Osteoblast (primary cell): ENCODE results near the gene RAC2. TPM values are rescaled to one million over a fixed set of nuclear protein-coding genes. Genes with fewer than 3 reads are reported as not detected.

Experiments used
- DNase-seq: peaks from one replicate; pipeline ENCODE4 v3.0.0; 2011; ENCODE audit warnings: low spot score, mixed read lengths; ENCODE audit not compliant: insufficient read length; ENCODE audit errors: missing footprints
- H2AFZ ChIP-seq: 2 replicates; pipeline ENCODE4 v1.6.0; 2011; ENCODE audit warnings: mild to moderate bottlenecking, low read length
- H3K27ac ChIP-seq: 2 replicates; pipeline ENCODE4 v1.5.1; 2011; ENCODE audit warnings: mild to moderate bottlenecking, low read depth, low read length, moderate library complexity
- H3K27me3 ChIP-seq: 2 replicates; pipeline ENCODE4 v1.6.0; 2012; ENCODE audit warnings: mild to moderate bottlenecking, control low read depth, inconsistent platforms, low read length, moderate library complexity; ENCODE audit not compliant: insufficient read depth
- H3K36me3 ChIP-seq: 2 replicates; pipeline ENCODE4 v1.5.1; 2011; ENCODE audit warnings: mild to moderate bottlenecking, low read length, control low read depth, moderate library complexity; ENCODE audit not compliant: insufficient read depth
- H3K4me1 ChIP-seq: 2 replicates; pipeline ENCODE4 v1.5.1; 2011; ENCODE audit warnings: mild to moderate bottlenecking, low read length, control low read depth, moderate library complexity; ENCODE audit not compliant: insufficient read depth
- H3K4me2 ChIP-seq: 2 replicates; pipeline ENCODE4 v1.6.0; 2011; ENCODE audit warnings: mild to moderate bottlenecking, low read length; ENCODE audit not compliant: insufficient read depth
- H3K4me3 ChIP-seq: fragments of 200-600 bp; sonication (generic); 3 replicates; pipeline ENCODE4 v1.5.1; 2012; ENCODE audit warnings: mild to moderate bottlenecking, low read length, inconsistent platforms; ENCODE audit not compliant: insufficient read depth
- H3K79me2 ChIP-seq: 2 replicates; pipeline ENCODE4 v1.6.0; 2012; ENCODE audit warnings: mild to moderate bottlenecking, low read length, control low read depth, inconsistent platforms; ENCODE audit not compliant: insufficient read depth
- H3K9me3 ChIP-seq: 2 replicates; pipeline ENCODE4 v1.5.1; 2011; ENCODE audit warnings: low read depth, low read length, control low read depth
- H4K20me1 ChIP-seq: 2 replicates; pipeline ENCODE4 v1.6.0; 2012; ENCODE audit warnings: mild to moderate bottlenecking, low read length, control low read depth; ENCODE audit not compliant: insufficient read depth
- total RNA-seq: library from RNA; depleted of rRNA; stranded (reverse); fragments of >200 nt; gene quantifications from 2 replicates; pipeline ENCODE4 v1.2.3, GENCODE V29; 2012
- TF ChIP-seq, protein P1 (sequence below): IDR thresholded peaks from 2 replicates; pipeline ENCODE4 v1.5.1; 2011; ENCODE audit warnings: mild to moderate bottlenecking, low read depth, low read length, moderate library complexity; ENCODE audit errors: extremely low read depth

Gene RAC2
- total RNA-seq, 1 donor: 14.5 TPM

GRCh38 chr22:37211866-37212173 is 32.2 kb downstream of the RAC2 start:
- Histone ChIP-seq H3K27me3 (peaks cover 36% of the 10 kb centered on the region), H3K27ac (no peak overlapping the region)
- TF ChIP-seq, protein P1, sequence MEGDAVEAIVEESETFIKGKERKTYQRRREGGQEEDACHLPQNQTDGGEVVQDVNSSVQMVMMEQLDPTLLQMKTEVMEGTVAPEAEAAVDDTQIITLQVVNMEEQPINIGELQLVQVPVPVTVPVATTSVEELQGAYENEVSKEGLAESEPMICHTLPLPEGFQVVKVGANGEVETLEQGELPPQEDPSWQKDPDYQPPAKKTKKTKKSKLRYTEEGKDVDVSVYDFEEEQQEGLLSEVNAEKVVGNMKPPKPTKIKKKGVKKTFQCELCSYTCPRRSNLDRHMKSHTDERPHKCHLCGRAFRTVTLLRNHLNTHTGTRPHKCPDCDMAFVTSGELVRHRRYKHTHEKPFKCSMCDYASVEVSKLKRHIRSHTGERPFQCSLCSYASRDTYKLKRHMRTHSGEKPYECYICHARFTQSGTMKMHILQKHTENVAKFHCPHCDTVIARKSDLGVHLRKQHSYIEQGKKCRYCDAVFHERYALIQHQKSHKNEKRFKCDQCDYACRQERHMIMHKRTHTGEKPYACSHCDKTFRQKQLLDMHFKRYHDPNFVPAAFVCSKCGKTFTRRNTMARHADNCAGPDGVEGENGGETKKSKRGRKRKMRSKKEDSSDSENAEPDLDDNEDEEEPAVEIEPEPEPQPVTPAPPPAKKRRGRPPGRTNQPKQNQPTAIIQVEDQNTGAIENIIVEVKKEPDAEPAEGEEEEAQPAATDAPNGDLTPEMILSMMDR: no peak

GRCh38 chr22:37211075-37211865 is 32.8 kb downstream of the RAC2 start:
- Histone ChIP-seq H3K27me3 (peaks cover 31% of the 10 kb centered on the region), H3K4me3 (no peak overlapping the region), H3K9me3 (no peaks in the 10 kb centered on the region), H3K79me2 (no peaks in the 10 kb centered on the region), H4K20me1 (peaks cover 3% of the 10 kb centered on the region), H3K36me3 (no peaks in the 10 kb centered on the region), H3K4me1 (peaks cover 7% of the 10 kb centered on the region), H3K27ac (no peak overlapping the region), H3K4me2 (no peak overlapping the region), H2AFZ (no peak overlapping the region)
- DNase-seq: peak; percentile 58
- TF ChIP-seq, protein P1: no peak

More at GRCh38 chr22:37211866-37212173, 32.2 kb downstream of the RAC2 start:
- peak; percentile 73 for DNase-seq
- Histone ChIP-seq H2AFZ (no peak overlapping the region), H3K4me1 (peaks cover 7% of the 10 kb centered on the region), H4K20me1 (peaks cover 3% of the 10 kb centered on the region), H3K9me3 (no peaks in the 10 kb centered on the region), H3K79me2 (no peaks in the 10 kb centered on the region), H3K4me2 (no peak overlapping the region), H3K4me3 (no peak overlapping the region), H3K36me3 (no peaks in the 10 kb centered on the region)

DNA sequence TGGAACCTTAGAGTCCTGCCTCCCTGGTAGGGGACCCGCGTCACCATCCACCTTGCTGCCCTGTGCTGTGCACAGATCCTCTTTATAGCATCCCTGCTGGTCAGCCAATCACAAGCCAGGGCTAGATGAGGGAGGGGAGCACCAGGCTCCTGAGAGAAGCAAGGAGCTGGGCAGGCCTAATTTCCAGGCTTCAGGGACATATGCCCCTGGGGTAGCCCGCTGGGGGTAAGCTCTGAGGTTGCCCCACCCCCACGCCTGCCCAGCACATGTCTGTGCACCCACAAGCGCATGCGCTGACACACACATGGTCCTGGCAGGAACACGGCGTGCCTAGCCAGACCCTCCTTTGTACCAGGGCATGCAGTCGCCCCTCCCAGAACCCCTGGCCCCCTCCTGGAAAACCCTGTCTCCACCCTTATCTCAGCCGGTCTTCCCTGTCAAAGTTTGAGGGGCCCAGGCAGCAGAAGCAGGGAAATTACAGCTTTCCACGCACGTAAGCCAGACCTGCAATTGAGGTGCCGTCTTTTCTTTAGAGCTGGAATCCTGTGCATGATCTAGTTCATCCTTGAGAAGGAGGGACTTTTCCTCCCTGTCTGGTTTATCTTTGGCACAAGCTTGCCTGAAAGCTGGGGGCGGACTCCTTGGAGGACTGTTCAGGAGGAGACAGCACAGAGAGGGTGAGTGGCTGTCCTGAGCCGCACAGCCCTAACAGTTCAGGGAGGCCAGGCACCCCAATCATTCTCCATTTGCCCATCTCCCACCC is 33.8 kb downstream of the RAC2 start:
- peak; percentile 85 for DNase-seq
- no peak overlapping the region for H3K4me2 ChIP-seq
- peaks cover 7% of the 10 kb centered on the region for H3K4me1 ChIP-seq
- no peak overlapping the region for H3K27ac ChIP-seq
- H3K36me3 ChIP-seq: no peaks in the 10 kb centered on the region
- H4K20me1 ChIP-seq: peaks cover 3% of the 10 kb centered on the region
- H3K79me2 ChIP-seq: no peaks in the 10 kb centered on the region
- H2AFZ ChIP-seq: no peak overlapping the region
- no peak overlapping the region for H3K4me3 ChIP-seq
- H3K27me3 ChIP-seq: peaks cover 31% of the 10 kb centered on the region
- TF ChIP-seq, protein P1: no peak
- H3K9me3 ChIP-seq: no peaks in the 10 kb centered on the region
